Loucy (cell line): ENCODE measurements around the gene TTC32.

Experiments used
- H2AFZ ChIP-seq: fragments of 200-600 bp; sonication (generic); 2 replicates; pipeline ENCODE4 v1.6.0; 2016; ENCODE audit warnings: antibody characterized with exemption, mild to moderate bottlenecking, low read length, moderate library complexity
- H3F3A ChIP-seq: fragments of 200-600 bp; 2 replicates; pipeline ENCODE4 v1.6.0; 2016; ENCODE audit warnings: antibody characterized with exemption, low read depth, mild to moderate bottlenecking
- H3K27me3 ChIP-seq: fragments of 200-600 bp; sonication (generic); 2 replicates; pipeline ENCODE4 v1.6.1; 2014; ENCODE audit warnings: low read length, mild to moderate bottlenecking; ENCODE audit not compliant: insufficient read depth, poor library complexity, severe bottlenecking
- H3K36me3 ChIP-seq: fragments of 200-600 bp; sonication (generic); 2 replicates; pipeline ENCODE4 v1.6.1; 2016; ENCODE audit warnings: low read length; ENCODE audit not compliant: insufficient read depth
- H3K4me1 ChIP-seq: fragments of 200-600 bp; sonication (generic); 2 replicates; pipeline ENCODE4 v1.5.1; 2014; ENCODE audit warnings: low read length, mild to moderate bottlenecking; ENCODE audit not compliant: insufficient read depth, poor library complexity, severe bottlenecking
- H3K4me2 ChIP-seq: fragments of 200-600 bp; sonication (generic); 2 replicates; pipeline ENCODE4 v1.6.0; 2014; ENCODE audit warnings: antibody characterized with exemption, low read length, low read depth, mild to moderate bottlenecking; ENCODE audit not compliant: poor library complexity, severe bottlenecking
- H3K4me3 ChIP-seq: fragments of 200-600 bp; sonication (generic); 2 replicates; pipeline ENCODE4 v1.5.1; 2014; ENCODE audit warnings: low read length, mild to moderate bottlenecking, mixed read lengths; ENCODE audit not compliant: poor library complexity, severe bottlenecking
- H3K79me2 ChIP-seq: fragments of 200-600 bp; sonication (generic); 2 replicates; pipeline ENCODE4 v1.6.1; 2014; ENCODE audit warnings: low read length; ENCODE audit not compliant: insufficient read depth
- H3K9ac ChIP-seq: fragments of 200-600 bp; sonication (generic); 2 replicates; pipeline ENCODE4 v1.6.0; 2014; ENCODE audit warnings: mild to moderate bottlenecking, low read depth, low read length, moderate library complexity; ENCODE audit not compliant: poor library complexity, severe bottlenecking
- H3K9me2 ChIP-seq: fragments of 200-600 bp; sonication (generic); replicated peaks from 2 replicates; pipeline ENCODE4 v1.6.1; 2016; ENCODE audit warnings: low read depth, low read length, mixed read lengths
- H3K9me3 ChIP-seq: fragments of 200-600 bp; sonication (generic); 2 replicates; pipeline ENCODE4 v1.6.1; 2014; ENCODE audit warnings: mild to moderate bottlenecking, antibody characterized with exemption, low read length, low read depth; ENCODE audit not compliant: insufficient read depth
- H4K20me1 ChIP-seq: fragments of 200-600 bp; sonication (generic); 2 replicates; pipeline ENCODE4 v1.6.0; 2014; ENCODE audit warnings: antibody characterized with exemption, low read length, mild to moderate bottlenecking; ENCODE audit not compliant: insufficient read depth, poor library complexity, severe bottlenecking
- EZH2phosphoT487 ChIP-seq: fragments of 200-600 bp; IDR thresholded peaks from 2 replicates; pipeline ENCODE4 v1.6.1; 2018; ENCODE audit warnings: antibody characterized with exemption, mild to moderate bottlenecking, moderate library complexity, borderline replicate concordance
- TF ChIP-seq, protein P1 (sequence below): fragments of 200-600 bp; sonication (generic); conservative IDR thresholded peaks from 2 replicates; pipeline ENCODE4 v1.5.1; 2014; ENCODE audit warnings: mild to moderate bottlenecking, antibody characterized with exemption, low read length

Gene TTC32

DNA sequence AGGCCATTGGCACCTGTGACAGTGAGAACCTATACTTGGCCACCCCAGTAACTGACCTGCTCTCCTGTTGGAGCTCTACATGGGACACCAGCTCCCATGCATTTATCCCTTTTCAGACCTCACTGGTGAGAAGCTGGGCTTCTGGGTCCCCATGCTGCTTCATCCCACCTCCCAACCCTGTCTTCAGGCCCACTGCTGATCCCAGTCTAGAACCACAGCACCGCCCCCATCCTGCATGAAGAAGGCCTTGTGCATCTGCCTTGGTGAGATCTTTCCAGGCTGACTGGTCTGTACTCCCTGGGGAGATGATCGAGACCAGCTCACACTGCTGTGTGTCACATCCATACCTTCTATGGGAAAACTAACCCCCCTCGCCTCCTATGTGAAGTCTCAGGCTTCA is 22.7 kb downstream of the TTC32 start:
- no peaks in the 10 kb centered on the region for H3K9me3 ChIP-seq
- H3F3A ChIP-seq = no peaks in the 10 kb centered on the region
- H3K9ac ChIP-seq = no peak overlapping the region
- no peak overlapping the region for H2AFZ ChIP-seq
- H3K4me2 ChIP-seq = no peak overlapping the region
- no peaks in the 10 kb centered on the region for H3K27me3 ChIP-seq
- no peaks in the 10 kb centered on the region for H4K20me1 ChIP-seq
- no peaks in the 10 kb centered on the region for H3K36me3 ChIP-seq
- H3K9me2 ChIP-seq = no peaks in the 10 kb centered on the region
- H3K79me2 ChIP-seq = no peaks in the 10 kb centered on the region
- TF ChIP-seq, protein P1, sequence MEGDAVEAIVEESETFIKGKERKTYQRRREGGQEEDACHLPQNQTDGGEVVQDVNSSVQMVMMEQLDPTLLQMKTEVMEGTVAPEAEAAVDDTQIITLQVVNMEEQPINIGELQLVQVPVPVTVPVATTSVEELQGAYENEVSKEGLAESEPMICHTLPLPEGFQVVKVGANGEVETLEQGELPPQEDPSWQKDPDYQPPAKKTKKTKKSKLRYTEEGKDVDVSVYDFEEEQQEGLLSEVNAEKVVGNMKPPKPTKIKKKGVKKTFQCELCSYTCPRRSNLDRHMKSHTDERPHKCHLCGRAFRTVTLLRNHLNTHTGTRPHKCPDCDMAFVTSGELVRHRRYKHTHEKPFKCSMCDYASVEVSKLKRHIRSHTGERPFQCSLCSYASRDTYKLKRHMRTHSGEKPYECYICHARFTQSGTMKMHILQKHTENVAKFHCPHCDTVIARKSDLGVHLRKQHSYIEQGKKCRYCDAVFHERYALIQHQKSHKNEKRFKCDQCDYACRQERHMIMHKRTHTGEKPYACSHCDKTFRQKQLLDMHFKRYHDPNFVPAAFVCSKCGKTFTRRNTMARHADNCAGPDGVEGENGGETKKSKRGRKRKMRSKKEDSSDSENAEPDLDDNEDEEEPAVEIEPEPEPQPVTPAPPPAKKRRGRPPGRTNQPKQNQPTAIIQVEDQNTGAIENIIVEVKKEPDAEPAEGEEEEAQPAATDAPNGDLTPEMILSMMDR = no peak
- no peak for TF ChIP-seq EZH2phosphoT487
- H3K4me1 ChIP-seq = no peaks in the 10 kb centered on the region
- no peak overlapping the region for H3K4me3 ChIP-seq

- no peaks in the 10 kb centered on the region for H3K9me2 ChIP-seq
- no peaks in the 10 kb centered on the region for H4K20me1 ChIP-seq
- H3K4me3 ChIP-seq = no peak overlapping the region
- no peaks in the 10 kb centered on the region for H3F3A ChIP-seq
- no peak overlapping the region for H2AFZ ChIP-seq
- H3K27me3 ChIP-seq = no peaks in the 10 kb centered on the region
- no peak overlapping the region for H3K4me2 ChIP-seq
- H3K79me2 ChIP-seq = no peaks in the 10 kb centered on the region
- TF ChIP-seq, protein P1 = no peak
- no peak for TF ChIP-seq EZH2phosphoT487
- H3K9ac ChIP-seq = no peak overlapping the region
- H3K9me3 ChIP-seq = no peaks in the 10 kb centered on the region
- H3K36me3 ChIP-seq = no peaks in the 10 kb centered on the region
- no peaks in the 10 kb centered on the region for H3K4me1 ChIP-seq
Measured at GRCh38 chr2:19878268-19879046, 23.3 kb downstream of the TTC32 start.

DNA sequence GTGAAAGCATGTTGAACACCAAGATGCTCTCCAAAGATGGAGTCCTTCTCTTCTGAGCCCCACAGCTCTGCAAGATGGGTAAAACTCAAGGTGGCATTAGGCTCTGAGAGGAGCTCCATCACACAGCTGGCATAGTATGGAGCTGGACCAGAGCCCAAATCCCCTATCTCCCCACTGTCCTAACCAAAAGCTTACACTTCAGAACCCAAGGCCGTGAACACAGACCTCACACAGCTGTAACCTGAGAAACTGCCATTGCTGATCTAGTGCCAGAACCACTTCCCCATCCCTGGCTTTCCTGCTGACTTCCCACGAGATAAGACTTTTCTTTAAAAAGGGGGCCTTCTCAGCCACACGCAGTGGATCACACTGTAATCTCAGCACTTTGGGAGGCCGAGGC is 25.0 kb downstream of the TTC32 start:
- TF ChIP-seq, protein P1 = no peak
- no peak for TF ChIP-seq EZH2phosphoT487
- Histone ChIP-seq H3K79me2 (no peaks in the 10 kb centered on the region), H3K4me2 (no peak overlapping the region)

More for the DNA sequence above, 25.0 kb downstream of the TTC32 start:
- H3K9ac ChIP-seq = no peak overlapping the region
- H4K20me1 ChIP-seq = no peaks in the 10 kb centered on the region
- no peak overlapping the region for H3K4me3 ChIP-seq
- no peaks in the 10 kb centered on the region for H3K36me3 ChIP-seq
- no peaks in the 10 kb centered on the region for H3K27me3 ChIP-seq
- no peaks in the 10 kb centered on the region for H3K9me2 ChIP-seq
- no peaks in the 10 kb centered on the region for H3K4me1 ChIP-seq
- no peaks in the 10 kb centered on the region for H3K9me3 ChIP-seq
- no peaks in the 10 kb centered on the region for H3F3A ChIP-seq
- H2AFZ ChIP-seq = no peak overlapping the region
